Right renal pelvis (tissue), 4 donors: ENCODE data around the gene EID1. TPM values are rescaled to one million over a fixed set of nuclear protein-coding genes. Genes with fewer than 3 reads are reported as not detected.
"Not testable (repeated sequence)": the region's sequence is repeated elsewhere in the genome, so short reads cannot be mapped to it uniquely, and the experiment has no call there.

Experiments
- DNase-seq, 4 donors: peaks; one replicate each; pipeline ENCODE4 v3.0.0-alpha.2; 2013; ENCODE audit warnings: low read depth in 4 of 4, low spot score in 3 of 4, missing footprints in 1 of 4
- polyA plus RNA-seq, 4 donors: library from polyadenylated mRNA; unstranded; fragments of 120-200 nt; gene quantifications; one replicate each; pipeline ENCODE4 v1.2.1, GENCODE V29; 2013; ENCODE audit not compliant: insufficient read length in 4 of 4

The EID1 gene, protein sequence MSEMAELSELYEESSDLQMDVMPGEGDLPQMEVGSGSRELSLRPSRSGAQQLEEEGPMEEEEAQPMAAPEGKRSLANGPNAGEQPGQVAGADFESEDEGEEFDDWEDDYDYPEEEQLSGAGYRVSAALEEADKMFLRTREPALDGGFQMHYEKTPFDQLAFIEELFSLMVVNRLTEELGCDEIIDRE
- 100 to 1,000 TPM; 298 to 366 (median 329) TPM for polyA plus RNA-seq

DNA sequence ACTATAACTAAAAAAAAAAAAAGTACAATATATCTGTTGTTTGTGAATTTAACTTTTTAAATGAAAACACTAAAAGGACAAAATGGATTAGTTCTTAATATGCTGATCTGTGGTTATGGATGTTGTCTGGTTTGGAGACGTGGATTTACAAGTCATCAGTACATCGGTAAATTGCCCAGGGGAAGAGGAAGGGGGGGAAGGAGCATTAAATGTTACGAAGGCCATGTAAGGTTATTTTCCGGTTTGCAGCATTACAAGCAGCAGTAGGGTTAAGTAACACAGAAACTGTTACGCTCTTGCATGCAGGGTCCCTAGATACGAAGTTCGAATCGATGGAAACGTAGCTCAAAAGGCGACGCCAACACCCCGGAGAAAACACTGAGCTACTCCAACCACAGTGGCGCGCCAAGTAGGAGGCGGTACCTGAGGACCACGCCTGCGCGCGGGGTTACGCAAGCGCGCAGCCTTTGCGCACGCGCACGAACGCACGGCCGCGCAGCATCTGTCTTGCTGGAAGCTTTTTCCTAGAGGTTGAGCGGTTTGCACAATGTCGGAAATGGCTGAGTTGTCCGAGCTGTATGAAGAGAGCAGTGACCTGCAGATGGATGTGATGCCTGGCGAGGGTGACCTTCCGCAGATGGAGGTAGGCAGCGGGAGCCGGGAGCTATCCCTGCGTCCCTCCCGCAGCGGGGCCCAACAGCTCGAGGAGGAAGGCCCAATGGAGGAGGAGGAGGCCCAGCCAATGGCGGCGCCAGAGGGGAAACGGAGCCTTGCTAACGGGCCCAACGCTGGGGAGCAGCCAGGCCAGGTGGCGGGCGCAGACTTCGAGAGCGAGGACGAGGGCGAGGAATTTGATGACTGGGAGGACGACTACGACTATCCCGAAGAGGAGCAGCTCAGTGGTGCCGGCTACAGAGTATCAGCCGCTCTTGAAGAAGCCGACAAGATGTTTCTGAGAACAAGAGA lies at the start of gene EID1:
TSS of gene EID1 (plus strand) at position 505 of the 966 bp plus-strand sequence. CDS start at position 548, 43 bp downstream.
- DNase-seq: peak; percentile 91 to 97 (median 92)

DNA sequence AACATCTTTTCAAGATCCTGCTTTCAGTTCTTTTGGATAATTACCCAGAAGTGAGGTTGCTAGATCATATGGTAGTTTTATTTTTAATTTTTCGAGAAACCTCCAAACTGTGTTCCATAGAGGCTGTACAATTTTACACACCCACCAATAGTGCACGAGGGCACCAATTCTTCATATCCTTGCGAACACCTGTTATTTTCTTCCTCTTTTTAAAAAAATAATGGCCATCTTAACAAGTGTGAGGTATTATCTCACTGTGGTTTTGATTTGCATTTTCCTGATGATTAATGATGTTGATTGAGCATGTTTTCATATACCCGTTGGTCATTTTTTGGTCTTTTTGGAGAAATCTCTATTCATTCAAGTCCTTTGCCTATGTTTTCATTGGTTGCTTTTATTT lies 49.5 kb upstream of the EID1 start:
- DNase-seq: no peak

DNA sequence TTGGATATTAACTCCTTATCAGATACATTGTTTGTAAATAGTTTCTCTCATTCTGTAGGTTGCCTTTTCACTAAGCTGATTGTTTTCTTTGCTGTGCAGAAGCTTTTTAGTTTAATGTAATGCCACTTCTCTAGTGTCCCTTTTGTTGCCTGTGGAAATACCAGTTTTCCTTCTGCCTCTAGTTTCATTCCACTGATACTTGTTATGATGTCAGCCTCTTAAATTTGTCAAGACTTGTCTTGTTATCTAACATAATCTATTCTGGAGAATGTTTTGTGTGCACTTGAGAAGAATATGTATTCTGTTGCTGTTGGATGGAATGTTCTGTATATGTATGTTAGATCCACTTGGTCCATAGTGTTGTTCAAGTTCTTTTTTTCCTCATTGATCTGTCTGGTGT lies 49.0 kb upstream of the EID1 start:
- DNase-seq: no peak

- DNase-seq: no peak
Observed at GRCh38 chr15:48832648-48833047, 45.3 kb upstream of the EID1 start.

GRCh38 chr15:48833526-48834239 lies 44.3 kb upstream of the EID1 start:
- DNase-seq: no peak

DNA sequence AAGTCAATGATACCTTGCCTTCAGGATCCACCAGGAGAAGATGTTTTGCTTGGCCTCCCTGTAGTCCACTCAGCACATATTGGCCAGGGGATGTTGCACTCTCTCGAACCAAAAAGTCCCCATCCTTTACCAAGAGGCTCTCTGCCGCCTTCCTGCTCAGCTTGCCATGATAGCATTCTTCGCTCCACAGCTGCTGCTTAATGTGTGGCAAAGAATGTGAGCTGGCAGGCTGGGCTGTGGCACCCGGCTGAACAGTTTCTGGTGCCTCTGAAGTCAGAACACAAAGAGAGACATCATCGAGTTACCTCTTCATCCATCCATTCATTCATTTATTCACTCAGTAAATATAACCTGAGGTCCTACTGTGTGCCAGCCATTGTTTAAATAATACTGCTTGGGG lies 43.2 kb upstream of the EID1 start:
- no peak for DNase-seq

DNA sequence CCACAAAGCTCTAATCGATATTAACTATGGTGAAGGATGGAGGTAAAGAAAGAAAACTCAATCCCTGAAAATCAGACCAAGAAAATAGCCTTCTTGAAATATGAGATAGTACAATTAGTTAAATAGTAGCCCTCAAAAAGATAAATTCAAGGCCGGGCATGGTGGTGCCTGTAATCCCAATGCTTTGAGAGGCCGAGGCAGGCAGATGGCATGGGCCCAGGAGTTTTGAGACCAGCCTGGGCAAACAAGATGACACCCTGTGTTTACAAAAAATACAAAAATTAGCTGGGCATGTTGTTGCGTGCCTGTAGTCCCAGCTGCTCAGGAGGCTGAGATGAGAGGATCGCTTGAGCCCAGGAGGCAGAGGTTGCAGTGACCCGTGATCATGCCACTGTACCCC lies 35.4 kb upstream of the EID1 start:
- no peak for DNase-seq

GRCh38 chr15:48845123-48845522 lies 32.8 kb upstream of the EID1 start:
- DNase-seq: no peak

- DNase-seq: no peak
Observed at GRCh38 chr15:48850648-48851047, 27.3 kb upstream of the EID1 start.

DNA sequence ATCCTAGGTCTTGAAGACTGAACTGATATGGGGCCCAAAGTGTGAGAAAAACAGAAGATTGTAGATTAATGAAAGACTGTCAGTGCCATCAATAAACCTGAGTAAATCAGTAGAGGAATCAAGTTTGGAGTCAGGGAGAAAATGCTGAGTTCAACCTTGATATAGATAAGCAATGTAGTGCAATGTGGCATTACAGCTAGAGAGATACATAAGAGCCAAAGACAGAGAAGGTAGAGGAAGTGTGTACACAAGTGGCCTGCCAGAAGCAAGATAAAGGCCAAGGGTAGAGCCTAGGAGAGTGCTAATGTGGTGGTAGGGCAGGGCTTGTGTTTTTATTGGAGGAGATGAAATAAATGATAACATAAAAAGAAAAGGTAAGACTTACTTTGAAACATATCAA lies 26.0 kb upstream of the EID1 start:
- DNase-seq: no peak

DNA sequence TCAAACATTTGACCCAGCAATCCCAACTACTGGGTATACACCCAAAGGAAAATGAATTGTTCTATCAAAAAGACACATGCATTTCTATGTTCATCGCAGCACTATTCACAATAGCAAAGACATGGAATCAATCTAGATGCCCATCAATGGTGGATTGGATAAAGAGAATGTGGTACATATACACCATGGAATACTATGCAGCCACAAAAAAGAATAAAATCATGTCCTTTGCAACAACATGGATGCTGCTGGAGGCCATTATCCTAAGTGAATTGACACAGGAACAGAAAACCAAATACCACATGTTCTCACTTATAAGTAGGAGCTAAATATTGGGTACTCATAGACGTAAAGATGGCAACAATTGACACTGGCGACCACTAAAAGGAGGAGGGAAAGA lies 23.5 kb upstream of the EID1 start:
- not testable (repeated sequence) for DNase-seq

DNA sequence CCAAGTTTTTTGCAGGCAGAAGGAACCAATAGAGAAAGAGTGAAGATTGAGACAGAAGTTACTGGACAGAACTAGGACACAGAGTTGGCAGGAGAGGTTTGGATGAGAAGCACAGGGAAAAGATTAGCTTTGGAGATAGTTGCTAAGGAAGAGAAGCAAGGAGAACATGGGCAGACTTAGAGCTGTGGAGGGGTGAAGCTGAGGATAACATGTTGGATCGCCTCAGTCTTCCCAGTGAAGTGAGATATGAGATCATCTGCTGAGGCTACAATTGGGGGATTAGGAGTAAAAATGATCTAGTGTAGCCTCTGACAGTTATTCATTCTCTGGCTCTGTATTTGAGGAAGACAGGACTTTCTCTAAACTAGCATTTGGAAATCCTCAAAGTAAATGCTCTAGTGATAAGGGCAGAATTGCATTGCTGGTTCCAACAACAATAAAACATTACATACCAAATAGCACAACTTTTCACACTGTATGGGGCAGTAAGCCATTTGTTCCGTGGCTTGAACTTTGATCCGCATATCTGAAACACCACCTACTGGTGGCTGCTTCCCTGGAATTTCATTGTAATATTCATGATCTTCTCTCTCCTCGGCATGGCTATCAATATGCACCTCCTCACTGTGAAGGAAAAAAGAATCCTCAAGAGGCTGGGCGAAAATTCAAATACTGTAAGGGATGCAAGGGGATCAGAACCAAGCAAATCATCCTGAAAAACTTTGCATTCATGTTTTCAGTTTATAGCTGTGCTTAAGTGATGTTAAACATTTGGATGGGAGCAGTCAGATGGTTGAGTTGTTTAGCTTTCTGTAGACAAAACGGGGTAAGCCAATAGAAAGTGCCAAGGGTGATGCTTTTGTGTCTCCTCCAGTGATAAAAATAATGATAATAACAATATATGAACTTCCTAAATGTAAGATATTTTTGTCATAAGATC lies 22.2 kb upstream of the EID1 start:
- DNase-seq: peak; percentile 39 to 61 (median 51)

DNA sequence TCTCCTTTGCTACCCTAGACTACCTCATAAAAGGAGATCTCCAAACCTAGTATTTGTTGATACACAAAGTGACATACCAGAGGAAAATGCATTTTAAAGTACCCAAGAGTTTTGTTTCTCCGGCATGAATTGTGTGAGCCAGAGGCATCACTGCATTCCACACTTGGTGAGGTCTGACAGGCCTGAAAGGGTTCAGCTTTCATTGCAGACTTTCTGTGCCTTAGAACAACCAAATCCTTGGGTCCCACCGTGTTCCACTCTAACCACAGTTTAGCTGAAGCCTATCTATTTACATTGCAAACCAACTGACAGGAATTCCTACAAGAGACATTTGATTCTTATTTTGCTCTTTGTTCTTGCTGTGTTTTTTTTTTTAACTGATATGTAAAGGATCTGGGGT lies 21.0 kb upstream of the EID1 start:
- DNase-seq: no peak

- DNase-seq: no peak
Observed at GRCh38 chr15:48858401-48858800, 19.5 kb upstream of the EID1 start.

GRCh38 chr15:48859426-48859825 lies 18.5 kb upstream of the EID1 start:
- DNase-seq: no peak

DNA sequence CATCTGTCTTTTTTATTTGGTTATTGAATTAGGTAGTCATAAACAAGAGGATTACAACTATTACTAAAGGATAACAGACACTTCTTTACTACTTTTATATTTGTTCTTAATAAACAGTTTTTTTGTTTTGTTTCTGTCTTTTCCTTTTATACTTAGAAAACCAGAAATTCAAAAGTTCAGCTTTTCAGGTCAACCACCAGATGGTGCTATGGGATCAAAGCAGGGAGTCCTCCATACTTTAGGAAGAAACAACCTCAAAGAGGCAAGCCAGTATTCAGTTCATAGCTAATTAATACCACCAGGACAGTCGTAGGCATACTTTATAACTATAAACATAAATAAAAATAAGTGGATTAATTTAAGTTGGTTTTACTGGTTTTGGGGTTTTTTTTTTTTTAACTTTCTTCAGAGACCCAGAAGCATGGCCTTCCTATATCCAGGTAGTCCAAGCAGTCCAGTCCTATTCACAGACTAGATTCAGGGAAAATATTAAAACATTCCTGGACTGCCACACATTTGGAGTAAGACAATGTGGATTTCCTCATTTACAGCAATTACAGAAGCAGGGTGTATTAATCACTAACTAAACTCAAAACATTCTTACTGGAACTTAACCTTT lies 16.0 kb upstream of the EID1 start:
- peak; percentile 50 to 58 (median 53) for DNase-seq

DNA sequence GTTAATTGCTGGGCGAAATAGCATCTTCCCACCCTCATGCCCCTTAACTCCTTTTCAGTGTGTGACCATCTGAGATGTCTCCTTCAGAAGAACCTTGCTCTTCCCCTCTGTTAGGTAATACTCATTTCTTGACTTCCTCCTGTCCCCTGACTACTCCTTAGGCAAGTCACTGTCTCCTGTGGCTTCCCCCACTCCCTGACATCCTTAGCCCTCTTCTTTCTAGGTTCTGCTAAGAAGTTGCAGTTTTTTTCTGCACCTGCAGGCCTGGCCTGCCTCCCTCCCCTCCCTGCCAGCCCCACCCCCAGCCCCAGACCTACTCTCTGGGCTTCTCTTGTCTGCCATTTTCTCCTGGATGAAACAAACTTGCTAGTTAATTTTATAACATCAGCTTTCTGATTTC lies 15.2 kb upstream of the EID1 start:
- no peak for DNase-seq

GRCh38 chr15:48865370-48866079 lies 12.4 kb upstream of the EID1 start:
- no peak for DNase-seq

DNA sequence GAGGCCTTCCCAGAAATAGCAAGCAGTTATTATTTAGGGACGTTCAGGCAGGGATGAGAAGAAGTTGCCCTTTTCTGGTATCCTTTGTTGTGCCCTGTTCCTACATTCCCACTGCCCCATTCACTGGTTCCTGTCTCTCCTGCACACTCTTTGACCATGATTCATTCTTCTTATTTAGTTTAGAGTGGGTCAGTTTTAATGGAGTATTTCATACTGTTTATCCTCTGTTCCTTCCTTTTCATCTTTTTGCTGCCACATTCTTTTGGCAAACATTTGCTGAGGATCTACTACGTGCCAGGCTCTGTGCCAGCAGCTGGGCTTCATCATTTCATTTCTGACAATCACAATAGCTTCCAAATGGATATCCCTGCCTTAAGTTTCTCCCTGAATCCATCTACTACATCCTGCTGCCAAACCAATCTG lies 11.8 kb upstream of the EID1 start:
- no peak for DNase-seq
